PC-9 (cell line): ENCODE data around the gene CDK13. TPM values are rescaled to one million over a fixed set of nuclear protein-coding genes. Genes with fewer than 3 reads are reported as not detected.

Experiments used
- BruUV-seq: library from RNA; stranded (reverse); fragments of 400-500 nt; replicated peaks from 2 replicates; lab custom pipeline; 2021; lab: Mats Ljungman, UMichigan
- CTCF ChIA-PET: fragments of 300-600 bp; sonication (Branson Sonifier 250); formaldehyde crosslinking; loops from one replicate; lab custom pipeline; 2022; ENCODE audit warnings: antibody characterized with exemption; lab: Charles Lee
- POLR2A ChIA-PET: fragments of 300-600 bp; sonication (Branson Sonifier 250); formaldehyde crosslinking; loops from one replicate; lab custom pipeline; 2022; ENCODE audit warnings: antibody characterized with exemption; ENCODE audit not compliant: unreplicated experiment; lab: Charles Lee
- DNase-seq, 2 experiments: peaks; one replicate each; pipeline versions ENCODE4 v3.0.0 to v3.0.0-alpha.2; 2015 to 2022; ENCODE audit warnings: mixed read lengths in 1 of 2
- H2AFZ ChIP-seq: fragments of 200-600 bp; sonication (generic); 2 replicates; pipeline ENCODE4 v1.8.1; 2017; ENCODE audit warnings: antibody characterized with exemption
- H3F3A ChIP-seq: fragments of 200-600 bp; sonication (generic); 2 replicates; pipeline ENCODE4 v1.8.1; 2017; ENCODE audit warnings: antibody characterized with exemption, mild to moderate bottlenecking, low read depth; ENCODE audit not compliant: insufficient read depth
- H3K27ac ChIP-seq: fragments of 200-600 bp; sonication (generic); 2 replicates; pipeline ENCODE4 v1.6.1; 2016; ENCODE audit warnings: mixed run types
- H3K27me3 ChIP-seq: fragments of 200-600 bp; sonication (generic); 2 replicates; pipeline ENCODE4 v1.6.1; 2016; ENCODE audit warnings: low read depth, mixed run types; ENCODE audit not compliant: insufficient read depth
- H3K36me3 ChIP-seq: fragments of 200-600 bp; sonication (generic); 2 replicates; pipeline ENCODE4 v1.6.1; 2016; ENCODE audit warnings: low read depth, mixed run types
- H3K4me1 ChIP-seq: fragments of 200-600 bp; sonication (generic); replicated peaks from 2 replicates; pipeline ENCODE4 v1.6.1; 2016; ENCODE audit warnings: mixed run types; ENCODE audit not compliant: insufficient read depth
- H3K4me2 ChIP-seq: fragments of 200-600 bp; sonication (generic); 2 replicates; pipeline ENCODE4 v1.6.1; 2017; ENCODE audit warnings: mixed run types
- H3K4me3 ChIP-seq: fragments of 200-600 bp; sonication (generic); 2 replicates; pipeline ENCODE4 v1.6.1; 2016; ENCODE audit warnings: mixed run types
- H3K79me2 ChIP-seq: fragments of 200-600 bp; sonication (generic); 2 replicates; pipeline ENCODE4 v1.6.1; 2017; ENCODE audit warnings: low read depth, mixed run types
- H3K9me2 ChIP-seq: fragments of 200-600 bp; sonication (generic); 2 replicates; pipeline ENCODE4 v1.8.1; 2017; ENCODE audit warnings: mild to moderate bottlenecking; ENCODE audit not compliant: insufficient read depth
- H3K9me3 ChIP-seq: fragments of 200-600 bp; sonication (generic); 2 replicates; pipeline ENCODE4 v1.8.1; 2016; ENCODE audit warnings: low read depth; ENCODE audit not compliant: insufficient read depth
- H4K20me1 ChIP-seq: fragments of 200-600 bp; sonication (generic); 2 replicates; pipeline ENCODE4 v1.8.1; 2017; ENCODE audit not compliant: insufficient read depth
- EZH2 ChIP-seq: fragments of 200-600 bp; sonication (generic); IDR thresholded peaks from 2 replicates; pipeline ENCODE4 v1.8.0; 2017; ENCODE audit warnings: antibody characterized with exemption, low read depth
- intact Hi-C: fragments of 100-400 bp; cut with micrococcal nuclease; formaldehyde crosslinking; loops from one replicate; pipeline ENCODE4 v1.10.0; 2022; ENCODE audit not compliant: unreplicated experiment
- total RNA-seq: library from RNA; stranded (reverse); gene quantifications from 2 replicates; pipeline ENCODE4 v1.2.3, GENCODE V29; 2021
- TF ChIP-seq, protein P1 (sequence below): fragments of 200-600 bp; sonication (generic); conservative IDR thresholded peaks from 2 replicates; pipeline ENCODE4 v1.6.1; 2017; ENCODE audit warnings: mixed run types, antibody characterized with exemption, mild to moderate bottlenecking, moderate library complexity

Gene CDK13
- total RNA-seq, 1 experiment from 2014 or later, result 80.9 TPM

DNA sequence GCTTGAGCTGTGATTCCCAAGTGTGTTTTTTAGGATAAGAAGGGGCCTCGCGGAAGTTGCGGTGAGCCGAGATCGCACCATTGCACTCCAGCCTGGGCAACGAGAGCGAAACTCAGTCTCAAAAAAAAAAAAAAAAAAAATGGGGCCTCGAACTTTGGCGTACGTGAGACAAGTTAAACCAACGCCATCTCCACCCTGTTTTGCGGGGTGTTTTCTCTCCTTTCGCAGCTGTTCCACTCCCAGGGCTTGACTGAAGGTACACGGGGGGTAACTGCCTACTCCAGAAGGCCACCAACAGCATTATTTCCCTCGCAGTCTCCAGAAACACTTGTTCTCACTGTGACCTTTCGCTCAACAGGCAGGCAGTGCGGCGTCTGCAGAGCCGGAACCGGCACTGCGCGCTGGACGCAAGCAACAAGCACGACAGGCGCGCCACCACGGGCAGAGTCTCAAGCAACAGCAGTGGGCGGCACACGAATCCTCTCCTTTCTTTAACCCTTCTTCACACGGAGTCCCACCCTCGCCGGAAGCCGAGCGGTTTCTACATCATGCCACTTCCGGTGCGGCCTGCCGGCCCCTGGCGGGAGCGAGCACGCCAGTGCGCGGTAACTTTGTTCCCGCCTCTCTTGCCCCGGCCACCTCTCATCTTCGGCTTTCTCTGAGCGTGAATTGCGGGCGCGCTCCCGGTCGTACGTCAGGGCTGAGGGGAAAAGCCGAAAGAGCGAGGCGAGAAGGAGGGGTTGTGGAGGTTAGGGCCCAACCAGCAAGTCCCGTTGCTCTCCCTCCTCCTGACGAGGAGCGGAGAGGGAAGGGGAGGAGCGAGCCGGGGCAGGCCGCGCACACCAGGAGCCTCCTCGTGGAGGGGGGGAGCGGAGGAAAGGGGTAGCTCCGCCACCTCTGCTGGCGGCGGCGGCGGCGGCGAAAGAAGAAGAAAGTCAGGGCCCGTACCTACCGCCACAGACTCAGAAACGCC lies 814 bp upstream of the CDK13 start:
- Histone ChIP-seq H4K20me1 (peaks cover 30% of the 10 kb centered on the region), H3F3A (peaks cover 26% of the 10 kb centered on the region)
- TF ChIP-seq, protein P1, sequence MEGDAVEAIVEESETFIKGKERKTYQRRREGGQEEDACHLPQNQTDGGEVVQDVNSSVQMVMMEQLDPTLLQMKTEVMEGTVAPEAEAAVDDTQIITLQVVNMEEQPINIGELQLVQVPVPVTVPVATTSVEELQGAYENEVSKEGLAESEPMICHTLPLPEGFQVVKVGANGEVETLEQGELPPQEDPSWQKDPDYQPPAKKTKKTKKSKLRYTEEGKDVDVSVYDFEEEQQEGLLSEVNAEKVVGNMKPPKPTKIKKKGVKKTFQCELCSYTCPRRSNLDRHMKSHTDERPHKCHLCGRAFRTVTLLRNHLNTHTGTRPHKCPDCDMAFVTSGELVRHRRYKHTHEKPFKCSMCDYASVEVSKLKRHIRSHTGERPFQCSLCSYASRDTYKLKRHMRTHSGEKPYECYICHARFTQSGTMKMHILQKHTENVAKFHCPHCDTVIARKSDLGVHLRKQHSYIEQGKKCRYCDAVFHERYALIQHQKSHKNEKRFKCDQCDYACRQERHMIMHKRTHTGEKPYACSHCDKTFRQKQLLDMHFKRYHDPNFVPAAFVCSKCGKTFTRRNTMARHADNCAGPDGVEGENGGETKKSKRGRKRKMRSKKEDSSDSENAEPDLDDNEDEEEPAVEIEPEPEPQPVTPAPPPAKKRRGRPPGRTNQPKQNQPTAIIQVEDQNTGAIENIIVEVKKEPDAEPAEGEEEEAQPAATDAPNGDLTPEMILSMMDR, result no peak
- no peak for TF ChIP-seq EZH2

DNA sequence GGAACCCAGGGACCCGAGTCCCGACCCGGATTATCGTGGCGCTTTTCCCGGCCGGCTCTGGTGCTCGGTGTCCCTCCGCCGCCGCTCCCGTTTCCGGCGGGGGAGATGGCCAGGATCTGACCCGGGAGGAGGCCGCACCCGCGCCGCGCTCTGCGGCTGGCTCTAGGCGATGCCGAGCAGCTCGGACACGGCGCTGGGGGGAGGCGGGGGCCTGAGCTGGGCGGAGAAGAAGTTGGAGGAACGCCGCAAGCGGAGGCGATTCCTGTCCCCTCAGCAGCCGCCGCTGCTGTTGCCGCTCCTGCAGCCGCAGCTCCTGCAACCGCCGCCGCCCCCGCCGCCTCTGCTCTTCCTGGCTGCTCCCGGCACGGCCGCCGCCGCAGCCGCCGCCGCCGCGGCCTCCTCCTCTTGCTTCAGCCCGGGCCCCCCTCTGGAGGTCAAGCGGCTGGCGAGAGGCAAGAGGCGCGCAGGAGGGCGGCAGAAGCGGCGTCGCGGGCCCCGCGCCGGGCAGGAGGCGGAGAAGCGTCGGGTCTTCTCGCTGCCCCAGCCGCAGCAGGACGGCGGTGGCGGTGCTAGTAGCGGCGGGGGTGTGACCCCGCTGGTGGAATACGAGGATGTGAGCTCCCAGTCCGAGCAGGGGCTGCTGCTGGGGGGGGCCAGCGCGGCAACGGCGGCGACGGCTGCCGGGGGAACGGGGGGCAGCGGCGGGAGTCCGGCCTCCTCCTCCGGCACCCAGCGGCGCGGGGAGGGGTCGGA lies 593 bp downstream of the CDK13 start:
- intact Hi-C loops, result loop anchor here (10.0 kb wide), 1 partner anchor 366 kb away; no protein-coding TSS in a partner anchor
- peaks cover 44% of the 10 kb centered on the region for H4K20me1 ChIP-seq
- no peaks in the 10 kb centered on the region for H3K9me3 ChIP-seq
- peaks cover 35% of the 10 kb centered on the region for H3K4me1 ChIP-seq
- no TSS peak for BruUV-seq
- CTCF ChIA-PET, result interaction anchor here (0.7 kb wide), 2 partner anchors 101 to 370 kb away, joined by 3 read pairs; no protein-coding TSS in a partner anchor
- H3K27me3 ChIP-seq, result no peaks in the 10 kb centered on the region
- peaks cover 26% of the 10 kb centered on the region for H3F3A ChIP-seq
- peaks cover 68% of the 10 kb centered on the region for H3K79me2 ChIP-seq
- H3K9me2 ChIP-seq, result no peaks in the 10 kb centered on the region
- H3K4me3 ChIP-seq, result peak overlapping the region; percentile 76
- TF ChIP-seq EZH2, result no peak
- TF ChIP-seq, protein P1, result no peak
- H3K36me3 ChIP-seq, result 0 out of 2 replicates have a peak, but pooled peaks cover 6% of the 10 kb centered on the region
- POLR2A ChIA-PET, result interaction anchor here (0.7 kb wide), 1 partner anchor 49 kb away, joined by 8 read pairs; no protein-coding TSS in a partner anchor
- peak overlapping the region; percentile 99 for H3K4me2 ChIP-seq
- H2AFZ ChIP-seq, result peak overlapping the region; percentile 83
- peak; percentile 33 to 42 for DNase-seq
- peak overlapping the region; percentile 94 for H3K27ac ChIP-seq

More for the DNA sequence above, 814 bp upstream of the CDK13 start:
- ChIA-PET CTCF (interaction anchor here (0.6 kb wide), 1 partner anchor 53 kb away, joined by 3 read pairs; no protein-coding TSS in a partner anchor), POLR2A (interaction anchor here (0.6 kb wide), 4 partner anchors 53 to 382 kb away, joined by 3 to 6 read pairs (median 3); partner anchors contain the start of gene RALA)
- Histone ChIP-seq H3K4me1 (peaks cover 21% of the 10 kb centered on the region), H3K4me3 (peak overlapping the region; percentile 76), H2AFZ (peak overlapping the region; percentile 96), H3K9me3 (no peaks in the 10 kb centered on the region), H3K4me2 (peak overlapping the region; percentile 99), H3K27ac (peak overlapping the region; percentile 94), H3K79me2 (peaks cover 54% of the 10 kb centered on the region), H3K27me3 (no peaks in the 10 kb centered on the region), H3K36me3 (no peaks in the 10 kb centered on the region), H3K9me2 (no peaks in the 10 kb centered on the region)
- intact Hi-C loops, result loop anchor here (1.0 to 5.0 kb wide), 5 partner anchors 56 to 326 kb away; partner anchors contain the start of genes MPLKIP, RALA and SUGCT
- peak; percentile 100 for DNase-seq
- BruUV-seq, result TSS peak; percentile 95
